ENCODE data around the gene MYOM3.

The MYOM3 gene

GRCh38 chr1:24095140-24095859 lies 16.6 kb downstream of the MYOM3 start:
- DNase-seq, result no peak

DNA sequence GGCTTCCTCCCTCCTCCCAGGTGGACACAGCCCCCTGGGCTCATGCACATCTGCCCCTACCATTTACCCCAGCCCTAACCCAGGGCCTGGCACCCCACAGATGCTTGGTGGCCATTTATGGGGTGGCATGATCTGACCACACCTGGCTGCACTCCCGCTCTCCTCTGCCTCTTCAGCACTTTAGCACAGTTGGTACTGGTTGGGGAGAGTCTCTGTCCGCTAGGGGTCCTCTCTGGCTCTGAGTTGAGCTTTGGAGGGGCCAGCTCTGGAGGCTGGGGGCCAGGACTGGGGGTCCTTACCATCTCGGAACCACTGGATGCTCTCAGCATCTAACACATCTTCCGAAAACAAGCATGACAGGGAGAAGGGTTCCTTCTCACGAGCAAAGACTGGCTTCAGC lies 17.4 kb downstream of the MYOM3 start:
- DNase-seq, result no peak

DNA sequence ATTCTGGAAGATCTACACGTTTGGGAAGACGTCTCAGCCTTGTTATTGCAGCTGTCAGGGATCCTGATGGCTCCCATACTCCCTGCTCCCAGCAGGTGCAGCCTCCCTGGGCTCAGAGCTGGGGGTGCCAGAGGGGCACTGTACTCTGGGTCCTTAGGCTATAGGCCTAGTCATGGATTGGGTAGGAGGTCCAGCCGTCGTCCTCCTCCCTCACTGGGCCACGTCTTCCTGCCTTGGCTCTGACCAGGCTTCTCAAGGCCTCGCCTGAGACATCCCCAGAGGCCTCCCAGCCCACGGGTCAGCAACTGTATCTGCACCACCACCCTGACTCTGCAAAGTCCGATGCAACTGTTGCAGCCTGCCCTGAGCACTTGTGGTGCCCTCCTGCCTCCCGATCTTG lies 18.2 kb downstream of the MYOM3 start:
- no peak for DNase-seq

- no peak for DNase-seq
Measured at GRCh38 chr1:24092979-24093378, 19.0 kb downstream of the MYOM3 start.

DNA sequence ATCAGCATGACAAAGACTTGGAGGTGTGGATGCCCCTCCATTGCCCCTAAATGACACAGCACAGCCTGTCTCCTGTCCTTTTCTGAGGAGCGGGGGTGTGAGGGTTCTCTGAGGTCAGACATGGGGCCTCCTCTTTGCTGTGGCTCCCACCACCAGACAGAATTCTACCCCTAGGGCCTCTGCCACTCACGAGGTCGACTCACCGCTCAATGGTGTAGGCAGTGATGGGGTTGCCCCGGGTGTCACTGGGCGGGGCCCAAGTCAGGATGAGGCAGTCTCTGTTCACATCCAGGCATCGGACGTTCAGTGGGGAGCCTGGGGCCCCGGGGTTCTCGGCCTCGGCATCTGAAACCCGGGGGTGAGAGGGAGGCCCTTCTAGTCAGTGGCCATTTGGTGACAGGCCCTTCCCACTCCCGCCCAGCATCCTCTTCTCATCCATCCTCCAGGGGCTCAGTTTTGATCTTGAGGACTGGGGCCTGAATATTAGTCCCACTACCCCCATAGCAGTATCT lies 19.9 kb downstream of the MYOM3 start:
- DNase-seq, result no peak

DNA sequence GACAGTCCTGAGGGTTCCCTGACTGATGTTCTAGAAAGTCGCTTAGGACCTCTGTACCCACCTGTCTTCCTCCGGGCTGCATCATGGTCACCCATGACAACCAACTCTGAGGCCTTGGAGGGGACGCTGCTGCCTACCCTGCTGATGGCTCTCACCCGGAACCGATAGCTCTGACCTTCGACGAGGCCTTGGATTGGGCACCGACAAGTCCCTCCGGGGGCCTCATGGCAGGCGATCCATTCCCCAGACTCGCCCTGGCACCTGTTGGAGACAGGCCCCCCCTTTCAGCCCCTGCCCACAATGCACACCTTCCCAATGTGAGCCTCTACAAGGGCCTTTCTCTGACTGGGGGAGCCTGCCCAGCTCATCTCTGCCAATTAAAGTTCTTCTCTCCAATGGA lies 21.2 kb downstream of the MYOM3 start:
- DNase-seq, result no peak

DNA sequence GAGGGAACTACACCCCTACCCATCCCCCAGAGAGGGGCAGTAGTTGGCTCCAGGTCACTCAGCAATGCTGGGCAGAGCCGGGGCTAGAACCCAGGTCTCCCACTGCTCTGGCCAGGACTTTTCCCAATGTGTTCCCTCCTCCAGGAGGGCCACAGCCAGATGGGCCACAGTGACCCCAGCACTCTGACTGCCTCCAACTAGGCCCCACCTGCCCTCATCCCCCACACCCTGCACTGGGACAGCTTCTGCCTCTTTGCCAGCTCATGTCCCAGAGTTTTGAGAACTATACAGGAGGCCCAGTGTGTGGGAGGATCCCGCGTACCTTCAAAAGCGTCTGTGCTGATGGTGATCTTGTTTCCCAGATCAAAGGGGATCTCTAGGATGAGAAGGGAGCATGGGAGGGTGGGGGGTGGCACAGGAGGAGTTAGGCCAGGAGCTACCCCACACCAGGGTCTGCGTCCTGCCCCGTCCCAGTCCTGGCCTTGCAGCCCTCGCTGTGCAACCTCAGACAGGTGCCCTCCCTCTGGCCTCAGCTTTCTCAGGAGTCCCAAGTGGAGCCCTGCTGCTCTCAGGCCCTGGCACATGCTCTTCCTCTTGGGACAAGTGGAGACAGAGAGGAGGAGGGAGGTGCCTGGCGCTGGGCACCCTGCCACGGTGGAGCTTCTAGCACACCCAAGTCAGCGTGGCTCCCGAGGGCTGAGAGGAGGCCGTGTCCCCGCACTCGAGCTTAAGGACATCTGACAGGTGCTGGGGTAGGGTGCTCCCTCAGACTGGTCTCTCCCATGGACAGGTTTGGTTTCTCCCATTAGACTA lies 22.0 kb downstream of the MYOM3 start:
- no peak for DNase-seq

- no peak for DNase-seq
Measured at GRCh38 chr1:24089027-24089742, 22.8 kb downstream of the MYOM3 start.

- no peak for DNase-seq
Measured at GRCh38 chr1:24086466-24086865, 25.5 kb downstream of the MYOM3 start.

DNA sequence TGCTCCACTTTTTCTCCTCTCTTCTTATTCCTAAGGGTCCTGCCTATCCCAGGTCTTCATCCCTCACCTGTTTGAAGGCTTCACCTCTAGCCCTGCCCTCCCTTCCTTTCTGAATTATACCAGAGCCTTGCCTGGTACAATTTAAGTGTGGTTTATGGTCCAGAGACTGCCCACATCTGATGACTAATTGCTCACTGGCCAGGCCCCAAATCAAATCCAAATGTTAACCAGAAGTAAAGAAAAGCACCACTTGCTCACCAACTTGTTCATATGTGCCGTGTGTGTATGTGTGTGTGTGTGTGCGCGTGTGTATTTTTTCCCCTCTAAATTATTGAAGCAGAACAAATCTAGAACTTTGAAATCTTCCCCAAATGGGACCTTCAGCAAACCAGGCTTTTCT lies 26.4 kb downstream of the MYOM3 start:
- no peak for DNase-seq

- DNase-seq, result no peak
Measured at GRCh38 chr1:24085007-24085406, 26.9 kb downstream of the MYOM3 start.

- no peak for DNase-seq
Measured at GRCh38 chr1:24084050-24084449, 27.9 kb downstream of the MYOM3 start.

- DNase-seq, result no peak
Measured at GRCh38 chr1:24082372-24082771, 29.6 kb downstream of the MYOM3 start.

DNA sequence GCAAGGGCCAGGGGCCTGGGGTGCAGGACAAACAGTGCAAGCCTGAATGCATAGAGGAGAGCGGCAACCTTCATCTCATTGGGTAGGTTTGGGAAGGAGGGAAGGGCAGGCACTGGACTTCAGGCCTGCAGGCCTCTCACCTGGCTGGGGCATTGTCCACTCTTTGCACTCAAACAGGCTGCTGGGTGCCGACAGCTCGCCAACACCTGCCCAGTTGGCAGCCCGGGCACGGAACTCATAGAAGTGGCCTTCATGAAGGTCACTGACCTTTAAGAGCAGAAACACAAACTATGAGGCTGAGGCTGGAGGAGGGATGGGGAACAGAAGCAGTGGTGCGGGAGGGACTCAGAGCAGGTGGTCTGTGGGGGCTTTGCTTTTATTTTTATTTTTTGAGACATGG lies 30.7 kb downstream of the MYOM3 start:
- DNase-seq, result no peak

GRCh38 chr1:24080131-24080530 lies 31.8 kb downstream of the MYOM3 start:
- no peak for DNase-seq

DNA sequence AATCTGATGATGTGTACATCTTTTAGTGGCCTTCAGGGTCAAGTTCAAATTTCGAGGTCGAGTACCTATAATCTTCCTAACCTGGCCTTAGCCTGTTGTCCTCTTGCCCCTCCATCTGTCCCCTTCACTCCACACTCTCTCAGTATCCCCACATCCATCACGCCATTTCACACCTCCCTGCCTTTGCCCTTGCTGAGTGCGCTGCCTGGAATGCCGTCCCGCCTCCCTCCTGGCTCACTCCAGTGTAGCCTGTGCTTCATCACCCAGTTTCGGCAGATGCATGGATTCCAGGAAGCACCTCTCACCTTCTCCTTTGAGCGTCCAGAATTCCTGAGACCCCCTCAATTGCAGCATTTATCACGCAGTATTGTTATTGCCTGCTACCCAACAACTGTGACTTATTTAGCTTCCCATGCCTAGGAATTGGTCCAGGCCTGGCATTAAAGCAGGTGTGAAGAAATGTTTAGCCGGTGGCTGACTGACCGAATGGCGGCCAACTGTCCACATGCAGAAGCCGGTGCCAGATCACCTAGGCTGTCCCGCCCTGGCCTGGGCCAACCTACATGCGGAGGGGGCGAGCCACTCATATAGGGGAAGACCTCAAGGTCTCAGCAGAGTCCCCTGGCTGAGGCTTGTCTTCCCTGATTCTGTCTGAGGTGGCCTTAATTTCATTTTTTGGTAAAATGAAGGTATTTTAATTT lies 34.5 kb downstream of the MYOM3 start:
- DNase-seq, result no peak

GRCh38 chr1:24075946-24076345 lies 36.0 kb downstream of the MYOM3 start:
- DNase-seq, result no peak

DNA sequence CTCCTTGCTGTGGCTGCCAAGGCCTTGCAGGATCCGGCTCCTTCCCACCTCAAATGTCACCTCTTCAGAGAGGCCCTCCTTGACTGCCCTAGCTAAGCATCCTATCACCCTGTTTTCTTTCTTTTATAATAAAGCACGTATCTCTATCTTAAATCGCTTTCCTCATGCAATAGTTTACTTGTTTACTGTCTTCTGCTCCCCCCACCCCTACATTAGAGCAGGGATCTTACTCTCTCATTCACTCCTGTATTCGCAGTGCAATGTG lies 36.4 kb downstream of the MYOM3 start:
- no peak for DNase-seq

GRCh38 chr1:24074817-24075589 lies 36.9 kb downstream of the MYOM3 start:
- DNase-seq, result no peak

DNA sequence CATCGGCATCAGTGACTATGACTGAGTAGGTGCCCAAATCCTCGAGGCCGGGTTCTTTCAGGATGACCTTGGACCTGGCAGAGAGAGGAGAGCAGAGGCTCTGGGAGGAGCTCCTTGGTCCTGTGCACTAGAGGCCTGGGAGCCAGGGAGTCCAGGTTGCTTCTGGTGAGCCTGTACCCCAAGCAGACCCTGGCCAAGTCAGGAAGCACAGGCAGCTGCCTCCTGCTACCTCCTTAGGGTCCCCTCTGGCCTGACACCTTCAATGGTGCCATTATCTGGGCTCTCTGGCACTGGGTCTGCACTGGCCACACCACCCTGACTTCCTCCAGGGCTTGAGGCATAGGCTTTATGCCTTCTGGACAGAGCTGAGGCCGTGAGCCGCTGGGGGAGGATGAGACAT lies 37.7 kb downstream of the MYOM3 start:
- no peak for DNase-seq

GRCh38 chr1:24071941-24072340 lies 40.0 kb downstream of the MYOM3 start:
- no peak for DNase-seq

DNA sequence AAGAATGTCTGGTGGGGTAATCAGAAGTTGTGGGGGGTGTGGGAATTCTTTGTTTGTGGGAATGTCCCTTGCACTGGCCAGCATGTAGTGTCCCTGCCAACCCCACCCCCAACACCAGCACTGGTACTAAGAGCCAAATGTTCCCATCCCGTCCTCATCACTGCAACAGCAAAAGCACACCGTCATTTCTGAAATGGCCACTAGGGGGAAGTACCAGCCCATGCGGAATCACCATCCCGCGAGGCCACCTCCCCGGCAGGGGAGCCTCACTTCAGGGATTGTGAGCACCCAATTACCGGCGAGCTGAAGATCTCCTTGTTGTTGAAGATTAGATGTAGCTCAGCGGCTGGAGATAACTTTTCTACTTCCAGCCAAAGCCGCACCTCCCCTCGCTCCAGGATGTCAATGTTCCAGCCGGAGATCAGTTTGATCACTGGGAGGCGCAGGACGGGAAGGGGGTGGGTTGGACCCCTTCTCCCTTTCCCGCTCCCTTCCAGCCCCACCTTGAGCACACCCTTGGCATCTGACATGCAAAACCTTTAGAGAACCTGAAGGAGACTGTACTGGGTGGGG lies 41.0 kb downstream of the MYOM3 start:
- peak; percentile 87 for DNase-seq
